Thymus (tissue), 11 donors: ENCODE results near the gene FAM241A. TPM values are rescaled to one million over a fixed set of nuclear protein-coding genes. Genes with fewer than 3 reads are reported as not detected.
"Not testable (repeated sequence)": the region's sequence is repeated elsewhere in the genome, so short reads cannot be mapped to it uniquely, and the experiment has no call there.

ENCODE experiments used
- DNase-seq, 9 donors: peaks; one replicate each; pipeline ENCODE4 v3.0.0-alpha.2; 2013; ENCODE audit warnings: low spot score in 9 of 9, low read depth in 6 of 9, missing footprints in 1 of 9
- H3K27ac ChIP-seq, 2 donors: one replicate each; pipeline ENCODE4 v1.5.1; 2013; ENCODE audit warnings: control low read depth in 1 of 2, low read depth in 1 of 2, low read length in 1 of 2, mild to moderate bottlenecking in 1 of 2, moderate library complexity in 1 of 2
- H3K27me3 ChIP-seq, 2 donors: one replicate each; pipeline ENCODE4 v1.5.1; 2013; ENCODE audit warnings: low read length in 1 of 2; ENCODE audit not compliant: control insufficient read depth in 2 of 2, insufficient read depth in 1 of 2
- H3K36me3 ChIP-seq, 2 donors: one replicate each; pipeline ENCODE4 v1.5.1; 2013; ENCODE audit warnings: low read length in 1 of 2, mild to moderate bottlenecking in 1 of 2, moderate library complexity in 1 of 2; ENCODE audit not compliant: control insufficient read depth in 2 of 2, insufficient read depth in 2 of 2
- H3K4me1 ChIP-seq, 2 donors: one replicate each; pipeline ENCODE4 v1.5.1; 2013; ENCODE audit warnings: low read length in 2 of 2; ENCODE audit not compliant: control insufficient read depth in 2 of 2, insufficient read depth in 2 of 2
- H3K4me3 ChIP-seq, 2 donors: one replicate each; pipeline ENCODE4 v1.5.1; 2013; ENCODE audit warnings: low read length in 2 of 2, control low read depth in 1 of 2, mild to moderate bottlenecking in 1 of 2
- H3K9me3 ChIP-seq, 2 donors: one replicate each; pipeline ENCODE4 v1.5.1; 2013; ENCODE audit warnings: low read length in 1 of 2, mild to moderate bottlenecking in 1 of 2; ENCODE audit not compliant: control insufficient read depth in 2 of 2, insufficient read depth in 1 of 2
- WGBS: extraction: QIAGEN DNeasy Blood & Tissue Kit; methylation state at CpG from one replicate; pipeline ENCODE4 v1.1.7; 2013; 5-methylcytosine and 5-hydroxymethylcytosine counted together
- polyA plus RNA-seq: library from polyadenylated mRNA; stranded (reverse); fragments of 200-250 nt; gene quantifications from one replicate; pipeline ENCODE4 v1.2.3, GENCODE V29; 2013
- total RNA-seq: library from RNA; stranded (reverse); fragments of 120-200 nt; gene quantifications from one replicate; pipeline ENCODE4 v1.2.4, GENCODE V29; 2013
- donor health status: healthy.

FAM241A gene
- total and polyA plus RNA-seq, 2 donors = 2.2 to 3.8 TPM

DNA sequence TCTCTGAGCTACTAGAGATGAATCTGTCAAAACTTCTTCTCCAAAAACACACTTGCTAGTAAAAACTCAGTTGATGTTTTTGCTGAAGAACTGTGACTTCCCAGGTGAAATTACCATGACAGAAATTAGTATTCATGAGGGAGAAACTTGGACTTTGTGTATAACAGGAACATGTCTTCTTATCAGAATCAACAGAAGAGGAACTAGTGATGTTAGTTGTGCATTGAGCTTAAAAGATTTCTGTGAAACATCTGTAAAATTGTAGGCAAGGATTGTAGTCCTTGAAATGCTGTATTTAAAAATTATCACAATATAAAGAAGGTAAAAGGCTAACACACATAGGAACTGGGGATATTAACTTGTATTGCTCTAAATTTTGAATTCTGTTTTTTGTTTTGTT lies 11.3 kb downstream of the FAM241A start:
- Histone ChIP-seq H3K4me3 (no peak overlapping the region), H3K4me1 (peaks cover 0 to 4% of the 10 kb centered on the region in 2 donors), H3K9me3 (no peaks in the 10 kb centered on the region), H3K27me3 (no peaks in the 10 kb centered on the region), H3K27ac (no peak overlapping the region), H3K36me3 (no peaks in the 10 kb centered on the region)
- DNase-seq = no peak

DNA sequence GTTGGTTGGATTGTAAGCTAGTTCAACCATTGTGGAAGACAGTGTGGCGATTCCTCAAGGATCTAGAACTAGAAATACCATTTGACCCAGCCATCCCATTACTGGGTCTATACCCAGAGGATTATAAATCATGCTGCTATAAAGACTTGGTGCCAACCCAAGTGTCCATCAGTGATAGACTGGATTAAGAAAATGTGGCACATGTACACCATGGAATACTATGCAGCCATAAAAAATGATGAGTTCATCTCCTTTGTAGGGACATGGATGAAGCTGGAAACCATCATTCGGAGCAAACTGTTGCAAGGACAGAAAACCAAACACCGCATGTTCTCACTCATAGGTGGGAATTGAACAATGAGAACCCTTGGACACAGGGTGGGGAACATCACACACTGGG lies 18.5 kb downstream of the FAM241A start:
- H3K9me3 ChIP-seq, H3K36me3 ChIP-seq, H3K27me3 ChIP-seq, H3K4me3 ChIP-seq, H3K27ac ChIP-seq, H3K4me1 ChIP-seq, DNase-seq: not testable (repeated sequence)
- WGBS = 97% methylated on average over 3 of the region's 3 CpGs

DNA sequence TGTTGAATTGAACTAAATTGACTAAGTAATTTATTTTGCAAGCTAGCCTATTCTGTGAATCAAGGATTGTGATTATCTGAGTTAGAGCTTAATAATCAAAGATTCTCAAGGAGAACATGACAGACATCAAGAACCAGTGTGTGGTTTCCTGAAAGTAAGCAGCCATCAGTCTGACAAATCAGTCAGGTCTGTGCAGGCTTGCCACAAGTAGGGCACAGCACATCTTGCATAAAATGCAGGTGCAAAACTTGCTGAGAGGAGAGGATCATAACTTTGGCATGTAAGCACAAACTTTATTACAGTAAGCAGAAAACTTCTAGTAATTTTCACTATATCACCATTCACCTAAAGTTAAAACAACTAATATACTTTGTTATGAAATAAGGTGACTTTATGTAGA lies 22.5 kb downstream of the FAM241A start:
- Histone ChIP-seq H3K9me3 (no peaks in the 10 kb centered on the region), H3K36me3 (no peaks in the 10 kb centered on the region), H3K27me3 (no peaks in the 10 kb centered on the region), H3K4me3 (no peak overlapping the region), H3K4me1 (peaks cover 2 to 11% of the 10 kb centered on the region in 2 donors), H3K27ac (peak overlapping the region in 1 of 2 donors; percentile 34)
- peak in 7 of 9 donors; percentile 45 to 89 (median 70) for DNase-seq

DNA sequence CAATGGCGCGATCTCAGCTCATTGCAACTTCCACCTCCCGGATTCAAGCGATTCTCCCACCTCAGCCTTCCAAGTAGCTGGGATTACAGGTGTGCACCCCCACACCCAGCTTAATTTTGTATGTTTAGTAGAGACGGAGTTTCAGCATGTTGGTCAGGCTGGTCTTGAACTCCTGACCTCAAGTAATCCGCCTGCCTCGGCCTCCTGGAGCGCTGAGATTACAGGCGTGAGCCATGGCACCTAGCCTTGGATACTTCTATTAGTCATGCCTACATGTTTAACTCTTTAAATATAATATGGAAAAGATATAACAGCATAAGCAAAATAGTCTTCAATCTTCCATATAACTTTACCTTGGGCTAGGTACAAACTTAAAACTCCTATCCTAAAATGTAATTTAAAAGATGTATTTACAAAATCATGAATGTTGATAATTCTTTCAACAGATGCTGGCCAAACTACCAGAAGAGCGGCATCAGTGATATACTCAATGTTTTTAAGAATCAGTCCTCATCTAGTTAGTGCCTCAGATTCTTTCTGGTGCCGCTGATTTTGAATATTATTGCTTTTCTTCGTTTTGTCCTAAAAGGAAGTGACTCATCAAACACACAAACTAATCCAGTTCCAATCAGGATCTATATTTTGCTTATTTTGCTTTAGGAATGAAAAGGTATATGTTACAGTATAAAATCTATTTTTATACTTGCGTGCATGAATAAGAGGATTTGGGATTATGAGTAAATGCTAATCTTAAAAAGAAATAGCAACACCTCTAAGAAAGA lies 23.7 kb downstream of the FAM241A start:
- no peaks in the 10 kb centered on the region for H3K9me3 ChIP-seq
- H3K36me3 ChIP-seq = no peaks in the 10 kb centered on the region
- H3K4me3 ChIP-seq = no peak overlapping the region
- H3K4me1 ChIP-seq = peaks cover 2 to 16% of the 10 kb centered on the region in 2 donors
- no peaks in the 10 kb centered on the region for H3K27me3 ChIP-seq
- 96% methylated on average over 13 of the region's 13 CpGs for WGBS
- no peak for DNase-seq
- H3K27ac ChIP-seq = no peak overlapping the region

DNA sequence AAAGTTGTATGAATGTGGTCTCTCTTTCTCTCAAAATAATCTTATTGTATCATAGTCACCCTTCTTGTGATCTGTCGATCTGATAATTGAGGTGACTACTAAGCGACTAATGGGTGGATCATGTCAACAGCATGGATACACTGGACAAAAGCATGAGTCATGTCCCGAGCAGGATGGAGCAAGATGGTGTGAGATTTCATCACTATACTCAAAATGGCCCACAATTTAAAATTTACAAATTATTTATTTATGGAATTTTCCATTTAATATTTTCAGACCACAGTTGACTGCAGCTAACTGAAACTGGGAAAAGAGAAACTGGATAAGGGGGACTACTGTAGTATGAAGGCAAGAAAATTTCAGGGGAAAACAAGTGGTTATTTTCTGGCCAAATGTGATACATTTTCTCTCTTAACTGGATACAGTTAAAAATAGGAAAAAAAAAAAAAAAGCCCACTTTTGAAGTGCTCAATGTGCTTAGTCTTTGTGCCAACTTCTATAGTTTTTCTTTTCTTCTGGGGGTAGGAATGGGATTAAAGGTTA lies 25.3 kb downstream of the FAM241A start:
- whole genome bisulfite sequencing = 95% methylated on average over 3 of the region's 3 CpGs
- no peak overlapping the region for H3K27ac ChIP-seq

DNA sequence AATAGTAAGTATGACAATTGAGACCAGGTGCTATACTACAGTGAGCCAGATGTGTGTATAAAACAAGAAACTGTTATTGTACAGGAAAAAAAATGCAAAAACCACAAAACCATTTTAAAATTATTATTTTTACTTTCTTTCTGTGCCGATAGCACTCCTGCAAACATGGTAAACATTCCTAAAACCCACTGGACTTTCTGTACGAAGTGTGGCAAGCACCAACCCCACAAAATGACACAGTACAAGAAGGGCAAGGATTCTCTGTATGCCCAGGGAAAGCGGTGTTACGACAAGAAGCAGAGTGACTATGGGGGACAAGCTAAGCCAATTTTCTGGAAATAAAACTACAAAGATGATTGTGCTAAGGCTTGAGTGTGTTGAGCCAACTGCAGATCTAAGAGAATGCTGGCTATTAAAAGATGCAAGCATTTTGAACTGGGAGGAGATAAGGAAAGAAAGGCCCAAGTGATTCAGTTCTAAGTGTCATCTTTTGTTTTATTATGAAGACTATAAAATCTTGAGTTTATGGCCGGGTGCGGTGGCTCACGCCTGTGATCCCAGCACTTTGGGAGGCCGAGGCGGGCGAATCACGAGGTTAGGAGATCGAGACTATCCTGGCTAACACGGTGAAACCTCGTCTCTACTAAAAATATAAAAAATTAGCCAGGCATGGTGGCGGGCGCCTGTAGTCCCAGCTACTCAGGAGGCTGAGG lies 26.0 kb downstream of the FAM241A start:
- WGBS = 83% methylated on average over 16 of the region's 16 CpGs
- not testable (repeated sequence) for H3K9me3 ChIP-seq, H3K27me3 ChIP-seq, H3K36me3 ChIP-seq, DNase-seq, H3K4me3 ChIP-seq
- Histone ChIP-seq H3K4me1 (peaks cover 2 to 18% of the 10 kb centered on the region in 2 donors), H3K27ac (peak overlapping the region in 1 of 2 donors; percentile 51)

More for the DNA sequence above, 25.3 kb downstream of the FAM241A start:
- DNase-seq = no peak
- H3K4me1 ChIP-seq = peaks cover 2 to 18% of the 10 kb centered on the region in 2 donors
- H3K36me3 ChIP-seq = peaks cover 2 to 3% of the 10 kb centered on the region in 2 donors
- H3K27me3 ChIP-seq = no peaks in the 10 kb centered on the region
- no peak overlapping the region for H3K4me3 ChIP-seq
- no peaks in the 10 kb centered on the region for H3K9me3 ChIP-seq

DNA sequence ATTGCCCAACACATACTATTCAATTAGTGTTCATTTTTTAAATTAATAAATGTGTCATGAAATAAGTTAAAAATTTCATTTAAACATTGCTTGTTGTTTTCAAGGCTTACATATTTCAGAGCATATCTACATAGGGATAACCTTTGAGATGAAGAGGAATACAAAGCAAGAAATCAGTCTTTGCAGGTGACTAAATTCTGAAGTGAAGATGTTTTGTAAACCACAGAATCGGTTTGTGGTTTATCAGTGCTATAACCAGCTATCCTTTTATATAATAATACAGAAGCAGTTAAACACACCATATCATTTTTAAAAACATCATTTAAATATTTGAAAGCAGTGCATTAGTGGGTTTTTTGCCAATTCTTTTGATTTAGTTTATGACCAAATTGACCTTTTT lies 26.9 kb downstream of the FAM241A start:
- peaks cover 2 to 18% of the 10 kb centered on the region in 2 donors for H3K4me1 ChIP-seq
- H3K27me3 ChIP-seq = no peaks in the 10 kb centered on the region
- H3K36me3 ChIP-seq = peaks cover 2 to 3% of the 10 kb centered on the region in 2 donors
- WGBS = 12% methylated on average over 1 of the region's 1 CpG
- no peaks in the 10 kb centered on the region for H3K9me3 ChIP-seq
- H3K27ac ChIP-seq = no peak overlapping the region
- DNase-seq = peak in 1 of 9 donors; percentile 57
- no peak overlapping the region for H3K4me3 ChIP-seq

DNA sequence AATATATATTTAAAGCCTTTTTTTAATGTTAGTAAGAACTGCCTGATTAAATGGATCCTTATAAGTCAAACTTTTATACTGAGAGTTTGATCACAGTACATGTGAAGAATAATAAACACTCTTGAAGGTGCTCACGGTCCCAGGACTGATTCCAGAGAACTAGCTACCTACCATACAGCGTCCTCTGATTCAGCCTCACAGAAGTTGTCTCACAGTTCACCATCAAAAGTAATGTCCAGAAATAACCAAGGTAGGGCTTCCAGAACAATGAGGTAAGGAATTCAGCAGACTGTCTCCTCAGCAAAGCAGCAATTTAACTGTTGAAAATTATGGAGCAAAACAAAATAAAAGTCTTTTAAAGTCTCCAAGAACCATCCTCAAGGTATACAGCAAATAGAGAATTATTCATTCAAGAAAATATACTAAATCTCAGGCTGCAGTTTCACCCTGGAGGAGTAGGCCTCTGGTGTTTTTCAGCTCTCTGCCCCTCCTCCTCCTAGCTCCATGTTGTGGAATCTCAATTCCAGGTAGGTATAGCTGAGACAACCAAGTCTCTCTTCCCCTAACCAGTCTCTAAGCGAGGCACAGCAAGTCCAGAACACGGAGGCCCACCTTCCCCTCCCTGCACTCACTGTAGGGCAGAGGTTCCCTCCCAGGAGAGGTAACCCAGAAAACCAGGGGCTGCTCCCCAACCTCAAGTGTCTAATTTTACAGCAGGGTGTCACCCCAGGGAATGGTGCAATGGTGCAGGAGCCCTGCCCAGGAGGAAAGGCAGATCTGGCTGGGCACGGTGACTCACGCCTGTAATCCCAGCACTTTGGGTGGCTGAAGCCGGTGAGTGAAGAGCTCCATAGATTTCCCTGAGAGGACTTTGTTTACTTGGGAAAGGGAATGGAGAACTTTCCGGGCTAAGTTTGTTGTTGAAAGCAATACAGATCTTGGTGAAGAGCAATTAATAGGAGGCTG lies 28.6 kb downstream of the FAM241A start:
- H3K36me3 ChIP-seq = peaks cover 2 to 3% of the 10 kb centered on the region in 2 donors
- no peaks in the 10 kb centered on the region for H3K9me3 ChIP-seq
- peaks cover 0 to 12% of the 10 kb centered on the region in 2 donors for H3K4me1 ChIP-seq
- H3K4me3 ChIP-seq = no peak overlapping the region
- DNase-seq = no peak
- no peak overlapping the region for H3K27ac ChIP-seq
- H3K27me3 ChIP-seq = no peaks in the 10 kb centered on the region
- 97% methylated on average over 8 of the region's 8 CpGs for WGBS
